ENCODE results near the gene SEL1L2.

Gene SEL1L2

GRCh38 chr20:13874394-13875157 lies 115.8 kb downstream of the SEL1L2 start:
- no peak overlapping the region for H3K4me3 ChIP-seq (ENCODE audit: low read length)
- H2BK5ac ChIP-seq (ENCODE audit: low read length): peak overlapping the region; percentile 85

GRCh38 chr20:13873831-13874230 lies 116.6 kb downstream of the SEL1L2 start:
- no peak overlapping the region for H2BK120ac ChIP-seq (ENCODE audit: low read depth, low read length)
- no peak overlapping the region for H4K8ac ChIP-seq (ENCODE audit: low read depth, low read length)
- H3K23ac ChIP-seq (ENCODE audit: low read length): no peak overlapping the region
- H3K56ac ChIP-seq (ENCODE audit: low read length): peak overlapping the region; percentile 42
- no peaks in the 10 kb centered on the region for H3K79me1 ChIP-seq (ENCODE audit: low read length)
- peaks cover 10% of the 10 kb centered on the region for H3K4me1 ChIP-seq (ENCODE audit: control insufficient read depth, low read depth, low read length)
- no peak for DNase-seq
- no peaks in the 10 kb centered on the region for H3K79me2 ChIP-seq (ENCODE audit: control insufficient read depth, insufficient read depth, low read length)
- no peak overlapping the region for H2BK5ac ChIP-seq (ENCODE audit: low read length)
- no peak overlapping the region for H4K5ac ChIP-seq (ENCODE audit: low read length)
- no peak overlapping the region for H3K4me2 ChIP-seq (ENCODE audit: low read length)
- no peaks in the 10 kb centered on the region for H3K27me3 ChIP-seq (ENCODE audit: insufficient read depth, low read length, poor library complexity)
- H3K9ac ChIP-seq (ENCODE audit: low read length): no peak overlapping the region
- no peak overlapping the region for H2BK15ac ChIP-seq (replicated peaks; ENCODE audit: low read depth)
- no CpG with 5 or more reads among the region's 5 CpGs for WGBS (ENCODE audit: extremely low coverage, insufficient coverage, low lambda C conversion rate)
- no peak overlapping the region for H3K4ac ChIP-seq (ENCODE audit: low read depth, low read length)
- H3K18ac ChIP-seq (ENCODE audit: low read length): no peak overlapping the region
- H2AK5ac ChIP-seq (ENCODE audit: low read length): no peak overlapping the region
- no peaks in the 10 kb centered on the region for H3K36me3 ChIP-seq (ENCODE audit: control insufficient read depth, insufficient read depth, low read length)
- no peak overlapping the region for H3K27ac ChIP-seq (ENCODE audit: low read depth, low read length)
- no peak overlapping the region for H3K4me3 ChIP-seq (ENCODE audit: low read length)

More at GRCh38 chr20:13874394-13875157, 115.8 kb downstream of the SEL1L2 start:
- Histone ChIP-seq H3K36me3 (ENCODE audit: control insufficient read depth, insufficient read depth, low read length) (no peaks in the 10 kb centered on the region), H3K4ac (ENCODE audit: low read depth, low read length) (peak overlapping the region; percentile 11), H3K27ac (ENCODE audit: low read depth, low read length) (peak overlapping the region; percentile 78), H3K9ac (ENCODE audit: low read length) (no peak overlapping the region), H2BK120ac (ENCODE audit: low read depth, low read length) (no peak overlapping the region), H2BK15ac (replicated peaks; ENCODE audit: low read depth) (no peak overlapping the region), H3K79me1 (ENCODE audit: low read length) (no peaks in the 10 kb centered on the region), H4K8ac (ENCODE audit: low read depth, low read length) (no peak overlapping the region), H3K18ac (ENCODE audit: low read length) (no peak overlapping the region), H2AK5ac (ENCODE audit: low read length) (no peak overlapping the region), H3K56ac (ENCODE audit: low read length) (peak overlapping the region; percentile 50), H3K79me2 (ENCODE audit: control insufficient read depth, insufficient read depth, low read length) (no peaks in the 10 kb centered on the region), H3K4me1 (ENCODE audit: control insufficient read depth, low read depth, low read length) (peaks cover 10% of the 10 kb centered on the region), H3K27me3 (ENCODE audit: insufficient read depth, low read length, poor library complexity) (no peaks in the 10 kb centered on the region), H3K23ac (ENCODE audit: low read length) (no peak overlapping the region), H3K4me2 (ENCODE audit: low read length) (peak overlapping the region; percentile 34), H4K5ac (ENCODE audit: low read length) (no peak overlapping the region)
- peak; percentile 85 for DNase-seq
- WGBS (ENCODE audit: extremely low coverage, insufficient coverage, low lambda C conversion rate): no CpG with 5 or more reads among the region's 10 CpGs

GRCh38 chr20:13870170-13870748 lies 120.2 kb downstream of the SEL1L2 start:
- H2BK15ac ChIP-seq (replicated peaks; ENCODE audit: low read depth): no peak overlapping the region
- no peak overlapping the region for H3K23ac ChIP-seq (ENCODE audit: low read length)
- H4K5ac ChIP-seq (ENCODE audit: low read length): no peak overlapping the region
- no peak overlapping the region for H3K18ac ChIP-seq (ENCODE audit: low read length)
- H2BK120ac ChIP-seq (ENCODE audit: low read depth, low read length): no peak overlapping the region
- no peak overlapping the region for H3K4me2 ChIP-seq (ENCODE audit: low read length)
- H4K8ac ChIP-seq (ENCODE audit: low read depth, low read length): no peak overlapping the region
- H2AK5ac ChIP-seq (ENCODE audit: low read length): no peak overlapping the region
- no peak overlapping the region for H3K9ac ChIP-seq (ENCODE audit: low read length)
- no peak overlapping the region for H2BK5ac ChIP-seq (ENCODE audit: low read length)
- no peak overlapping the region for H3K4me3 ChIP-seq (ENCODE audit: low read length)
- H3K4ac ChIP-seq (ENCODE audit: low read depth, low read length): no peak overlapping the region
- H3K27me3 ChIP-seq (ENCODE audit: insufficient read depth, low read length, poor library complexity): no peaks in the 10 kb centered on the region
- H3K4me1 ChIP-seq (ENCODE audit: control insufficient read depth, low read depth, low read length): peaks cover 8% of the 10 kb centered on the region
- H3K79me2 ChIP-seq (ENCODE audit: control insufficient read depth, insufficient read depth, low read length): no peaks in the 10 kb centered on the region
- no peaks in the 10 kb centered on the region for H3K79me1 ChIP-seq (ENCODE audit: low read length)
- H3K36me3 ChIP-seq (ENCODE audit: control insufficient read depth, insufficient read depth, low read length): no peaks in the 10 kb centered on the region
- peak; percentile 28 for DNase-seq
- H3K56ac ChIP-seq (ENCODE audit: low read length): no peak overlapping the region
- H3K27ac ChIP-seq (ENCODE audit: low read depth, low read length): no peak overlapping the region
- WGBS (ENCODE audit: extremely low coverage, insufficient coverage, low lambda C conversion rate): no CpG with 5 or more reads among the region's 4 CpGs

GRCh38 chr20:13868331-13868730 lies 122.1 kb downstream of the SEL1L2 start:
- H3K79me1 ChIP-seq (ENCODE audit: low read length): no peaks in the 10 kb centered on the region
- no peak overlapping the region for H3K18ac ChIP-seq (ENCODE audit: low read length)
- no peaks in the 10 kb centered on the region for H3K79me2 ChIP-seq (ENCODE audit: control insufficient read depth, insufficient read depth, low read length)
- no peak overlapping the region for H3K9ac ChIP-seq (ENCODE audit: low read length)
- H3K36me3 ChIP-seq (ENCODE audit: control insufficient read depth, insufficient read depth, low read length): no peaks in the 10 kb centered on the region
- H3K27ac ChIP-seq (ENCODE audit: low read depth, low read length): no peak overlapping the region
- H2BK120ac ChIP-seq (ENCODE audit: low read depth, low read length): no peak overlapping the region
- no peak overlapping the region for H2BK5ac ChIP-seq (ENCODE audit: low read length)
- no peaks in the 10 kb centered on the region for H3K4me1 ChIP-seq (ENCODE audit: control insufficient read depth, low read depth, low read length)
- no peak overlapping the region for H4K8ac ChIP-seq (ENCODE audit: low read depth, low read length)
- H3K4me3 ChIP-seq (ENCODE audit: low read length): no peak overlapping the region
- no peaks in the 10 kb centered on the region for H3K27me3 ChIP-seq (ENCODE audit: insufficient read depth, low read length, poor library complexity)
- no peak overlapping the region for H3K23ac ChIP-seq (ENCODE audit: low read length)
- no peak overlapping the region for H3K4me2 ChIP-seq (ENCODE audit: low read length)
- no peak overlapping the region for H3K4ac ChIP-seq (ENCODE audit: low read depth, low read length)
- H4K5ac ChIP-seq (ENCODE audit: low read length): no peak overlapping the region
- no CpG with 5 or more reads among the region's 4 CpGs for whole genome bisulfite sequencing (ENCODE audit: extremely low coverage, insufficient coverage, low lambda C conversion rate)
- H2AK5ac ChIP-seq (ENCODE audit: low read length): no peak overlapping the region
- no peak for DNase-seq
- no peak overlapping the region for H2BK15ac ChIP-seq (replicated peaks; ENCODE audit: low read depth)
- no peak overlapping the region for H3K56ac ChIP-seq (ENCODE audit: low read length)

- no peak overlapping the region for H3K9ac ChIP-seq (ENCODE audit: low read length)
- H3K23ac ChIP-seq (ENCODE audit: low read length): no peak overlapping the region
- WGBS (ENCODE audit: extremely low coverage, insufficient coverage, low lambda C conversion rate): no CpG with 5 or more reads among the region's 5 CpGs
- H3K56ac ChIP-seq (ENCODE audit: low read length): no peak overlapping the region
- no peak overlapping the region for H2BK120ac ChIP-seq (ENCODE audit: low read depth, low read length)
- H3K18ac ChIP-seq (ENCODE audit: low read length): no peak overlapping the region
- H2AK5ac ChIP-seq (ENCODE audit: low read length): no peak overlapping the region
- H3K4me2 ChIP-seq (ENCODE audit: low read length): no peak overlapping the region
- H3K4me1 ChIP-seq (ENCODE audit: control insufficient read depth, low read depth, low read length): no peaks in the 10 kb centered on the region
- H2BK15ac ChIP-seq (replicated peaks; ENCODE audit: low read depth): no peak overlapping the region
- no peaks in the 10 kb centered on the region for H3K79me2 ChIP-seq (ENCODE audit: control insufficient read depth, insufficient read depth, low read length)
- no peaks in the 10 kb centered on the region for H3K79me1 ChIP-seq (ENCODE audit: low read length)
- H4K5ac ChIP-seq (ENCODE audit: low read length): no peak overlapping the region
- peak; percentile 13 for DNase-seq
- H3K27me3 ChIP-seq (ENCODE audit: insufficient read depth, low read length, poor library complexity): no peaks in the 10 kb centered on the region
- no peak overlapping the region for H2BK5ac ChIP-seq (ENCODE audit: low read length)
- no peak overlapping the region for H4K8ac ChIP-seq (ENCODE audit: low read depth, low read length)
- no peak overlapping the region for H3K4ac ChIP-seq (ENCODE audit: low read depth, low read length)
- H3K27ac ChIP-seq (ENCODE audit: low read depth, low read length): no peak overlapping the region
- H3K4me3 ChIP-seq (ENCODE audit: low read length): no peak overlapping the region
- no peaks in the 10 kb centered on the region for H3K36me3 ChIP-seq (ENCODE audit: control insufficient read depth, insufficient read depth, low read length)
These were observed 124.5 kb downstream of the SEL1L2 start for GRCh38 chr20:13865791-13866351.
